Measurements from ENCODE around the gene MEF2D.

Gene MEF2D

DNA sequence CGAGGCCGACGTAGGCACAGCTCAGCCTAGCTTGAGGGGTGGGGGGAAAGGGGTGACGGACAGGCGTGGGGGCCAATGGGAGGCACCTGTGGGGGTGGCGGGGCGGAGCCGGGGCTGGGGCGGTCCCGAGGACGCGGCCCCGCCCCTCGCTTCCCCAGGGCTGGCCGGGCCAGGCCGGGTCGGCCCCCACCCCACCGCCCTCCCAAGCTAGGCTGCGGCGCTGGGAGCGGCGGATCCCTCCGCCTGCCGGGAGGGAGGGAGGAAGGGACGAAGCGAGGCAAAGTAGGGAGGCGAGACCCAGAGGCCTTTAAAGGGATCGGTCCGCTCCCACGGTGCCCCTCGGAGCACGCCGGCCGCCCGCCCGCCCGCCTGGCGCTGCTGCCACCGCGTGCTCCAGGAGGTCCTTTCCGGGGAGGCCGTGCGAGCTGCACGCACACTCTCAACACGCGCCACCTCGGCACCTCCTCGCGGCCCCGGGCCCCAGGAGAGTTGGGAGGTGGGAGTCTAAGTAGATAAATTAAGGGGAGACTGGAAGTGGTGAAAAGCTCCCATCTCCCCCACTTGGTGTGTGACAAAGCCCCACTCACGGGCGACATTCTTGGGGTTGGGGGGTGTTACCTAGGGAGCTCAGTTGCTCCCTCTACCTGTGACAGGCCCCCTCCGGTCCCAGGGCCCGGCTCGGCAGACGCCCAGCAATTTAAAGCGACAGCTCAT lies 375 bp upstream of the MEF2D start:
- DNase-seq (ENCODE audit: low spot score), result peak; percentile 100

DNA sequence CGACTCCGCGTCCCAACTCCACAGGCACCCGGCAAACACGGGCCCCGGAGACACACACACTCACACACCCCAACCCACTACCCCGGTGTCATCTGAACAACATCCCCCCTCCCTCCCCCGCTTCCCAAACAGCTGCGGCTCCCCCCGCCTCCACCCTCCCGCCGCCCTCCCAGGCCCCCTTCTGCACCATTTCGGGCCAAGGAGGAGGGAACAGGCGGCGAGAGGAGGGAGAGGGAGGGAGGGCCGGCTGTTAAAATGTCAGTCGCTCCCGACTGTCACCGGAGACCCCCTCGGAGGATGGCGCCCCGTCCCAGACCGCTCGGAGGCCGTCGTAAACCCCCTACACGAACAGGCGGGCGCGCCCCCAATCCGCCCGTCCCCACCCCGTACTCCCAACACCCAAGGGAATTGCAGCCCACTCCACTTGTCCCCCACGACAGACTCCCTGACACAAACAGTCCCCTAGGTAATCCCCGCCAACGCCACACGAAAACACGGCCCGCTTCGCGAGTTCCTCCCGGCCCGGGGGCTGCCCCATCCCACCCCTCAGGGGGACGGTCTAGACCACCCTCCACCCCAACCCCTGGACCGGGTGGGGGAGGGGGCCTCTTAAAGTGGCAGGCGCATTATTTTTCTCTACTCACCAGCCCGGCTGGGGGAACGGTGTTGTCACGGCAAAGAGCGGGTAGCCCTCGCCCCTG lies 583 bp downstream of the MEF2D start:
- DNase-seq (ENCODE audit: low spot score), result peak; percentile 59

DNA sequence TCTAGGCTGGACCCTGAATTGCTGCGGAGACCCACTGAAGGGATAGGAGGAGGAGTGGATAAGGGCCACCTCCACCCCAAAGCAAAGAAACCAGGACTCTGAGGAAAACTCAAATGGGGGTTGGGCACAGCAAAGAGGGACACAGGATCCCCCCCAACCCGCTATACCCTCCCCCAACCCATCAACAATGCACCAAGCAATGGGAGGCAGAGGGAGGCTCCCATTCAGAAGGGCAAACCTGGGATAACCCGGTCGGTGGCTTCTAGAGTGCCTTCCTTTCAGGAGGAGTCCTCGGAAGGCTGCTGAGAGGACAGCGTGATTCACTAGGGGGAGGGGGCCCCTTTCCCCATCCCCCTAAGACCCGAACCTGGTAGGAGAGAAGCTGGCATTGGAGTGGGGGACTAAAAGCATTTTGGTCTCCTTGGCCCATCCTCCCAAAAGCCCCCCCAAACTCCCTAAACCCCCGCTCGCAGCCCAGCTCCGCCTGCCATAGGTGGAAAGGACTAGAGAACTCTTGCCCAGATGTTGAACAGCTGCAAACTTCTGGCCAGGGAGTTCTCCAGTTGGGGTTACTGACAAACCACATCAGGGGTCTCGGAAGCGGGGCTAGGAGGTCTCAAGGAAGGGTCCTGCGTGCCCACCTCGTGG lies 1.3 kb downstream of the MEF2D start:
- no peak for DNase-seq (ENCODE audit: low spot score)

DNA sequence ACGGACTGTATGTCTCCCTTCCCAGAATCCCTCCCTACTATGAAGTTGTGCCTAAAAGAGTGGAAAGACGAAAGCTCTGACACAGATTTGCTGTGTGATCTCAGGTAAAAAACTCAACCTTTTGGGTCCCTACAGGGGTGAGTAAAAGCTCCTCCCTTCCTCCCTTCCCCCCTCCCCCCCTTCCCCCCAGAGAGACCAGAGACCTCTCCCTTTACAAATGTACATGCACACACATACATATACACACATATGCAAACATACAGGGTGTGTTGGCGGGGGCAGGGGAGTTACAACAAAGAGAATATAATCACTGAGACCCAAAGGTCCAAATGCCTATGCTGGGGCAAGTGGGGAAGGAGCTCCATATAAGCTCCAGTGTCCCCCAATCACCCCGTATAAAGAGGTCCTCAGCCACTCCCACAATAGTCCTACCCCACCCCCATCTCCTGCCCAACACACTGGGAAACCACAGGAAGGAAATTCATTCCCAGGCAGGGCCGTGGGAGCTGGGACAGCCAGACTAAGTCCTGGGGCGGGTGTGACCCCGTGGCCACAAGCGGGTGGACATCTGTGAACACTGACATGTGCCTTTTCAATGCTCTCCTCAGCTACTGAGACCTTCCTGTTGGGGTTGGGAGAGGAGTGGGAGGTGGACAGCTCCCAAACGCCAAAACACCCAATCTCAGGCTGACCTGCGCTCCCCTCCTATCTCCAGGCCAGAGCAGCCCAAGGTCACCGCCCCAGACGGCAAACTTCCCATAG lies 2.0 kb downstream of the MEF2D start:
- DNase-seq (ENCODE audit: low spot score), result peak; percentile 65

DNA sequence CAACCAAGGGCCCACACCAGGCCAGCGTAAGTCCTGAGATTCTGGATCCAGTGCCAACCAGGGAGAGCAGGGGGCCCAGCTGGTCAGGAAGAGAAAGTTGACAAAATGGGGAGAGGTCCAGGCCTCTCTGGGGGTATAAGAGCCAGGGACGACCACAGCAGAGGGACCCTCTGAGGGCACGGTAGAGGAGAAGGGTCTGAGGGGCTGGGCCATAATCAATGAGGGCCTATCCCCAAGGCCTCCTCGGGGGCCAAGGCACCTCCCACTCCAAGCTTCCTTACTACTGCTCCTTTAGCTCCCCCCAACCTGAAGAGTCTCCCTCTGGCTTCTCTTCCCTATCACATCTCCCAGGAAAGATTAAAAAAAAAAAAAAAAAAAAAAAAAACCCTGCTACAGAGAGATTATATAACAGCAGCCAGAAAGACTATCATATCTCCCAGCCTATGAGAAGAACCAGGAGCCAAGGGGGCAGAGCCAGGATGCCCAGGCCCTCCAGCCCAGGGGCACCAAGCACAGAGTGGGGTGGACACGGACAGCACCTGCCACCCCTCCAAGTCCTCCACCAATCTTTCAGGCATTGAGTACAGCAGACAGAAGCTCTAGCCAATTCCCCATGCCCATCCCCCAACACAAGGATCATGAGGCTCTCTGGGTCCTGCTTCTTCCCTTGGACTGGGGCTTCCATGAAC lies 2.7 kb downstream of the MEF2D start:
- no peak for DNase-seq (ENCODE audit: low spot score)

DNA sequence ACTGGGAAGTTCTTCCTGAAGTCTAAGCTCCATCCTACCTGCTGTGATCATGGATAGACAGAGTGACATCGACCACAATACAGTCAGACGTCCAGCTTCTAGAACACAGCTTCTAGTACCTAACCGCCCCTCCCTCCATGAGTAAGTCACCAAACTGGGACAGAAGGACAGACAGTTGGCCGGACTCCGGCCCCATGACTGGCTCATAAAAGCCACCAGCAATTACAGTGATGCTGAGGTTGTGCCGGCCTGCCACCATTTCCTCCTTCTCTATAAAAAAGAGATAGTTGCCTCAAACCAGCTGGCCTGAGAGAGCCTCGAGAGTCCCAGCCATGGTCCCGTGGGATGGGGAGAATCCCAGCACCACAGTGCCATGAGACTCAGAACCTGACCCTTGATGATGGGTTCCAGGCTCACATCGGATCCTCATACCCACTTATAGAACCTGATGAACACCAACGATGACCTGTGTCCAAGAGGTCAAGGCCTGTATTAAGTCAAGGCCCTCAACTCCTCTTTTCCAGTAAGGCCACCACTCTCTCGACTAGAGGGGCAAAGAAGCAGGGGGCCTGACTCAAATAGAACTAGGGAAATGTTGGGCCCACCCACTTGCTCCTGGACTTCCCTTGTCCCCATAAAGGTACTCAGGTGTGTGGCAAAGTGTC lies 3.4 kb downstream of the MEF2D start:
- DNase-seq (ENCODE audit: low spot score), result no peak

DNA sequence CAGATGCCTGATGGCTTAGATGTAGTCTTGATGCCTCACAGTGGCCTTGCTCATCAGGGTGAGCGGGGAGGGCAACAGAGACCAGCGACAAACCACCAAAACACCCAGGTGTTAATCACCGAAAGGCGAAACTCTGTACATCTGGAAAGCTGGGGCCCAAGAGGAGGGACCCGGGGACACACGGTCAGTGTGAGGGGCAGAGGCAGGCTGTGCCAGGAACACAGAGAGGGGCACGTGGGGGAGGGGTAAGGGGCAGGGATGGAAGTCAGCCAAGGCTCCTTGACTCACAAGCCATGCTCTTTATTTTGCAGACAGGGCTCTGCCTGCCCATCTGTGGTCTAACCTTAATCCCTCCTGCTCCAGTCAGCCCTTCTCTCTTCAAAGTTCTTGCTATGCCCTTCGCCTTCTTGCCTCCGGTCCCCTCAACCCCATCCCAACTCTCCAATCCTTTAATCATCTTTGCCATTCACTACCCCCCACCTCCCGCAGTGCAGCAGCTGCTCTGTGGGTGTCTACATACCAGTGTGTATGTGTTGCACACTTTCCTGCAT lies 4.3 kb downstream of the MEF2D start:
- no peak for DNase-seq (ENCODE audit: low spot score)

DNA sequence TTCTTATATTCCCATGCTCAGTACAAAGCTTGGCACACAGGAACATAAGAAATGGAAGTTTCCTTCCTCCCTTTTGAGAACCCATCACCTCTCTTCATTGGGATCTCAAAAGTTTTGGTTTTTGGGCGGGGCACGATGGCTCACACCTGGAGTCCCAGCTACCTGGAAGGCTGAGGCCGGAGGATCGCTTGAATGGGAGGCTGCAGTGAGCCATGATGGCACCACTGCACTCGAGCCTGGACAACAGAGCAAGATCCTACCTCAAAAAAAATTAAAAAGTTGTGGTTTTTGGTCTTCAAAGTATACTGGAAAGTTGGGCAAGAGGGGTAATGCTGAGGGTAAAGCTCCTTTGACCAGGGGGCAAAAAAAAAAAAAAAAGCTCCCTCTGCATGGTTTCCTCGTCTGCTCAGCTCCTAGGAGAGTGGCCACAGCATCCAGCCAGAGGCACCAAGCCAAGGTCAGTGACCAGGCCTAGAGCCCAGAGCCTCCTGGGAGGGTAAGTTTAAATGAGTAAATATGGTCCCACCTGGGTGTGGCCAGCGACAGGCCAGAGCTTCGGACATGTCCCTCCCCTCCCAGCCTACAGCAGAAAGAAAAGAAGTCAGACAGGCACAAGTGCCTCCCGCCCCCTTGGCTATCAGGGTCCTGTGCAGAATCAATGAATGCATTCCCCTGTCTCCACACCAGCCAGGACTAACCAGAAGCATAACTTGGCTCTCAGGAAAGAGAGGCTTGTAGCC lies 5.0 kb downstream of the MEF2D start:
- DNase-seq (ENCODE audit: low spot score), result no peak

DNA sequence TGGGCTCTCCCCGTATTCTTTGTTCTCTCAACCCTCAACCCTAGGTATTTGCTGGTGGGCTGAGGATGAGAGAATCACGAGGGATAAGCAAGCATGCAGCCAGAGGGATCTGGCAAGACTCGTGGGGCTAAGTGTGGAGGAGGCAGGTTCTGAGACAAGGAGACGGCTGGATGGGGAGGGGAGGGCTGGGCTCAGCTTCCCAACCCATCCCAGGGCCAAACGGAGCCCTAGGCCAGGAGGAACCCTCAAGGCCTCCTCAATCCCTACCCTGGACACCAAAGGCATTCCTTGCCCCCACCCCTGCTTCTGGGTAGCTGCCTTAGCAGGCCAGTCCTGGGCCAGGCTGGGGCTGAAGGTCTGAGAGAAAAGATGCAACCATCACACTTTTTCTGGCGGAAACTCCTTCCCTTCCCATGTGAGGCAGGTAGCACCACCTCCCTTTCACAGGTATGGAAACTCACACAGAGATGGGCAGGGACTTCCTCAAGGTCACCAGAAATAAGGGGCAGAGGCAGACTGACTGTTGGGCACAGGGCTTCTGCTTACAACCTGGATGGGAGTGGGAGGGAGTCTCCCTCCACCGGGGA lies 6.2 kb downstream of the MEF2D start:
- no peak for DNase-seq (ENCODE audit: low spot score)

DNA sequence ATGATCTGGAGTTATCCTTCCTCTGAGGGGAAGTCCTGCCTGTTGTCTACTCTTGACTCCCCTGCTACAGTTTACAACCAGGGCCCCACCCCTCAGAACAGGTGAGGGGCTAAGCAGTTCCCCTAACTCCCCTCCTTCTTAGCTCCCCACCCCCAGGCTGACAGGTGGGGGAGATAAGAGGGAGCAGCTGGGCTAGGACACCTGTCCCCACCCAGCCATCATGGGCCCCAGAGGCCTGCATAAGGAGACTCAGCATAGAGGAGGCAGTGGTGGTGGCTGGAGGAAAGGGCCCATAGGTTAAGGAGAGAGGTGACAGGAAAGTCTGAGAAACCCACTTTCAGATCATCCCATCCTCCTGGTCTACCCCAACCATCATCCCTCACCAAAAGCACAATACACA lies 6.8 kb downstream of the MEF2D start:
- no peak for DNase-seq (ENCODE audit: low spot score)

DNA sequence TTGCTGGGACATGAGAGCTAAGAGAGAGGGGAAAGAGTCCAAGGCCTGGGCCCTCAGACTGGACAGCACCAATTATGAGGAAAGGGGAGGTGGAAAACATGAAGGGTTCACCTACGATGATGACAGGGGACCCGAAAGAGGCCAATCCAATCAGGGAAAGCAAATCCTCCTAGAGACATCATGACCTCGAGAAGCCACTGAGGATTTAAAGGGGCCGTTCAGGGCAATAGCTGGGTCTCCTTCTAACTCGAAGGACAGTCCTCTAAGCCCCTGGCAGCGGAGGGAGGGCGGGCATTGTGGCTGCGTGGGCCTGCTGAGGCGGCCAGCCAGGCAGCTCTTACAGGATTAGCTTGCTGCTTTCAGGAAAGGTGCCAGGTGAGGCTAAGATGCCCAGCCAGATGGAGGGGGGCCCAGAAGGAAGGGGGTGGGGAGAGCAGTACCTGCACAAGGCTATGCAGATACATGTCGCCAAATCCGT lies 7.4 kb downstream of the MEF2D start:
- no peak for DNase-seq (ENCODE audit: low spot score)

DNA sequence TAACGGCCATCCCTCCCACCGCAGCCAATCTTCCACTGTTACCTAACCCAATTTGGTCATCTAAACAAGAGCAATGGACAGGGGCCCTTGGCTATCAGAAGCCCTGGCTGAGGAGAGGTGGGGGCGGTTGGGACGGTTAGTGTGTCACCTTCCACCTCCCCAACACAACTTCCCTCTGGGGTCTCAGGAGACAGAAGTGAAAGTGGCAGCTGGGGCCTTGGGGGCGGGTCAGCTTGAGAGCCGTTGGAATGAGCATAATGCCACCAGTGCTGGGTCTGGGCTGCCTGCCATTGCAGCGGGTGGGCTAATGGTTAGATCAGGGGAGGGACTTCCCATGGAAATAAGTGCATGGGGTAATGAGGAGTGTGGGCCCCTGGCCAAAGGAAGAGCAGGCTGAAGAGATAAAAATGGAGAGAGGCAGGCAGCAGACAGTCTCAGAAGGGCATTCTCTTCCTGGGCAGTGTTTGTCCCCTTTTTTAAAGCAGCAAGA lies 7.9 kb downstream of the MEF2D start:
- DNase-seq (ENCODE audit: low spot score), result no peak

DNA sequence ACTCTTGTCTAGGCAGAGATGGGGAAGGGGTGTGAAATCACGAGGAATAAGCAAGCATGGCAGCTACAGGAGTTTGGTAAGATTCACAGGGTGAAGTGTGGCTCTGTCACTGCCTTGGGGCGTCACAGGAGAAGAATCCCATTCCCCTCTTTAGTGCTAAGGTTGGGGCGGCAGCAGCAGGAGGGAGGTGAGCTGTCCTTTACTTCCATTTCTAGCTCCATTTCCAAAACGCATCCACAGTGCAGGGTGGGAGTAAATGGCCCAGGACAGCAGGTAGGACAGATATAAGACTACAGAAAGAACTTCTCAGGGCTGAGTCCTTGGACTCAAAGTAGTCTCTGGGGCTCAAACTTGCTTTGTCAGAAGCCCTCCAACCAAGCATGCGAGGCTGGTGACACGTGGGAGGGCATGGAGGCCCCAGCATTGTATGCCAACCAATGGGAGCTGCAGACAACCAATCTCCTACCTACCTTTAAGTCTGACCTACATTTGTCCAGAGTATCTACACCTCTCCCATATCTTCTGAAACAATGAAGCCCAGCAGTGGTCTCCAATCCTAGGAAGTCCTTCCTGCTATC lies 8.5 kb downstream of the MEF2D start:
- no peak for DNase-seq (ENCODE audit: low spot score)

DNA sequence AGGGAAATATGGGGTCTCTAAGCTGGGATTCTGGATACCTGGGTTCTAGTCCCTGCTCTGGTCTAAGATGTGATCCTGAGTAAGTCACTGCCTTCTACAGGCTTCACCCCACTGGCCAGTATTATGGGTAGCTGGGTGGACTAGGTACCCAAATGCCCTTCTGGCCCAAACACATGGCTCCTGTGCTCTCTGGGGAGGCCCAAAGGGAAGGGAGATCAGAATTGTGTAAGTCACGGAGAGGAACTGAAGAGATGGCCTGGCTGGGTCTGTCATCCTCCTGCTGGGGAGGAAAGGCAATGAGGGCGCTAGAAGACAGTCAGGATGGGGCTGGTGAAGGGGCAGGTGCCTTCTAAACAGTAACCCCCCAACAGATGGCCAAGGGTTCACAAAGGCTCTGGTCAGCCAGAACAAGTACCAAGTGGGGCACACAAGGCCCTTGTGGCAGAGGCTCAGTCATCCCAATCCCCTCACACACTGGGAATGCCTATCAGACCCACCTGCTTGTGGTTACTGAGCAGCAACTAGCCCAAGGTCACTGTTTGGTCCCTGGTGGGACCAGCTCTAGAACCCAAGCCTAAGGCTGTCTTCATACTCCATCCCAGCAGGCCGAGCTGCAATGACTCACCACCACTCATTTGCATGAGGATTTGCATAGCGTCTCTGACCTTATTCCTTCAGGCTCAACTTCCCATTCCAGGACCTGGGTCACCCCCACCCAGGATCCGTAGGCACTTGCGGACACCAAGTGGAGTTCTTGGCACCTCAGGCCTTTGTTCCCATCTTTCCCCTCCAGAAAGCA lies 9.2 kb downstream of the MEF2D start:
- DNase-seq (ENCODE audit: low spot score), result no peak

DNA sequence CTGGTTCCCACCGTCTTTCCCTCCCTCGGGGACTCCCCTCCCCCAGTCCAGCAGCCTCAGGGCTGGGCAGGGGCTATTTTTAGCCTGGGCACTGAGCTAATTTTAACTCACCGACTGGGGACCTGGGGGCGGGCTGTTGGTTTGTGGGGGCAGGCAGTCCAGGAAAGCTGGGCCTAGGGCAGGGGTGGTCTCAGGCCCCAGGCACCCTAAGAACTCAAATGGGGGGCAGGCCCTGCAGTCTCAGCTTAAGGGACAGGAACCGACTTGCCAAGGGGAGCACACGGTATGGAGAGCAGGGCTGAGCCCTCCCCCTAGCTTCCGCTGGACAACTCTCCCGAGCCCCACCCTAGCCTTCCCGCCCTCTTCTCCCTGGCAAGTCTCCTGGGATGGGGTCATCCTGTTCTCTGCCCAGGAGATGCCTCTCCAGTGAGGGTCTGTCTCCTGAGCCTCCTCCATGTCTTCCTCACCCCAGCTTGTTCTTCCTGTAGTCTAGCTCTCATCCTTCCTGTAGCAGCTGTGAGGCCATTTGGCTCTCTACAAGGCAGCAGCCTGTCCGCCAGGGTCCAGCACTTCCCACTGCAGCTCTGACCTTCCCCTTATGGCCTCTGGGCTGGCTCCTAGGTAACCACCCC lies 10.1 kb downstream of the MEF2D start:
- DNase-seq (ENCODE audit: low spot score), result peak; percentile 73

DNA sequence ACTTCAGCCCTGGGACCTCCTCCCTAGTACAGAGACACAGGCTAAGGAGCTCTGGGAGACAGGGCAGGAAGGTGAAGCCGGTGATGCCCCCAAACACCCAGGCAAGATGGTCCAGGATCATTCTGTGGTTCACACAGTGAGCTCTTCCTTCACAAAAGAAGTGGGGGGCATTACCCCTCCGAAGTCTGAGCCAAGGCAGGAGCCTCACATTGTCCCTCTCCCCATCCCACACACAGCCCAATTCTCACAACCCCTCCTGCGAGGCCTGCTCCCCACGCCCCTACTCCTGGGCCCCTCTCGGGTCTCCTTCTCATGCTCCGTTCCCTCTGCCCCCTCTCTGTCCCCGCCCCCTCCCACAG lies 10.7 kb downstream of the MEF2D start:
- no peak for DNase-seq (ENCODE audit: low spot score)

DNA sequence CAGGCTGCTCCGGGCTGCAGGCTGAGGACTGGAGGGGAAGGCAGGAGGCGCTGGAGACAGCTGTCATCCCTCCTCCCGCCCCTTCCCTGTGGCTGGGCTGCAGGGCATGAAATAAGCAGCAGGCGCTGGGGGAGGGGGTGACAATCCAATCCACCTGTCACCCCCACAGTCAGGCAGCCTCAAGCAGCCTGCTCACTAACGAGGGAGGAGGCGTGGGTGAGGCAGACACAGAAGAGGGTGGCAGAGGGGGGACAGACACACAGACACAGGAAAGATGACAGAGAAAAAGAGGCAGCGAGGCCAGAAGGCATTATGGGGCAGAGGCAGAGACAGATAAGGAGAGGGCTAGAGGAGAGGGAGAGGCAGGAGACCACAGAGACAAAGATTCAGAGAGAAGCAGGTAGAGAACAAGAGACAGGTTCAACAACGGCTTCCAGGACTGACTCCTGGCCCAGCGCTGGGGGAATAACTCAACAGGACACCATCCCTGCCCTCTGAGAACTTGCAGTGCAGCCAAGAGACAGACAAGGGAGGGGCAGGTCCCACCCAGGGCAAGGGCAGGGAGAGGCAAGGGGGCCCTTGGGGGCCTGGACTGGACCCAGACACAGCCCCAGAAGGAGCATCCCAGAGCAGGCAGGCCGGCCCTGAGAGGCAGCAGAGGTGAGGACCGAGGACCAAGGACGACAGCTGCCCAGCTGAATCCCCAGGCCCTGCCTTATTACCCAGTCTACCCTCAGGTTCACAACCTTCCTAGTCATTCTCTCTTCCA lies 11.2 kb downstream of the MEF2D start:
- DNase-seq (ENCODE audit: low spot score), result no peak
